ENCODE data around the gene KDM2A. TPM values are rescaled to one million over a fixed set of nuclear protein-coding genes. Genes with fewer than 3 reads are reported as not detected.

The KDM2A gene
- total RNA-seq, 2 donors from 2014 or later, result 27.7 to 37.3 TPM

DNA sequence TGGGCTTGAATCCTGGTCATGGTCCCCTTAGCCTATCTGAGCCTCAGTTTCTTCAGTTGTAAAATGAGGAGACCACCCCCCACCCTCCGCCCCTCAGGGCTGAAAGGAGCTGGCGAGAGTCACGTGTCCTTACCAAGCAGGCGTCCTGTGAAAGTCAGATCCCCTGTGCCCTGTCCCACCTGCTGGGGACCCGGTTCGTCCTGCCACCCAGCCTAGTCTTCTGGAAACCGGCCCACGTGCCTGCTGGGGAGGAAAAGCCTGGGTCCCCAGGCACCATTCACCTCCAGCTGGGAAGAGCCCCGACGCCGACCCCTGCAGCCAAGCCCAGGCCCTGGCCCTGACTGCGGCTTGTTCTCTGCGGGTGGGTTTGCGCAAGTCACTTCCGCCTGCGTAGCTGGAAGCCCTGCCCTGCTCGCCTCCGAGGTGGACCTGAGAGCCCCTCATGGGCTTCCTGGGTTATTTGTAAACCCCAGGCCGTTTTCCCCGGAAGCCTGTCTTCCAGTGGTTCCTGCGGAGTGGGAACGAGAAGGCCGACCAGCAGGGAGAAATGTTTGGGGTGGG lies 183.6 kb downstream of the KDM2A start:
- H3K36me3 ChIP-seq, result peaks cover 32% of the 10 kb centered on the region

DNA sequence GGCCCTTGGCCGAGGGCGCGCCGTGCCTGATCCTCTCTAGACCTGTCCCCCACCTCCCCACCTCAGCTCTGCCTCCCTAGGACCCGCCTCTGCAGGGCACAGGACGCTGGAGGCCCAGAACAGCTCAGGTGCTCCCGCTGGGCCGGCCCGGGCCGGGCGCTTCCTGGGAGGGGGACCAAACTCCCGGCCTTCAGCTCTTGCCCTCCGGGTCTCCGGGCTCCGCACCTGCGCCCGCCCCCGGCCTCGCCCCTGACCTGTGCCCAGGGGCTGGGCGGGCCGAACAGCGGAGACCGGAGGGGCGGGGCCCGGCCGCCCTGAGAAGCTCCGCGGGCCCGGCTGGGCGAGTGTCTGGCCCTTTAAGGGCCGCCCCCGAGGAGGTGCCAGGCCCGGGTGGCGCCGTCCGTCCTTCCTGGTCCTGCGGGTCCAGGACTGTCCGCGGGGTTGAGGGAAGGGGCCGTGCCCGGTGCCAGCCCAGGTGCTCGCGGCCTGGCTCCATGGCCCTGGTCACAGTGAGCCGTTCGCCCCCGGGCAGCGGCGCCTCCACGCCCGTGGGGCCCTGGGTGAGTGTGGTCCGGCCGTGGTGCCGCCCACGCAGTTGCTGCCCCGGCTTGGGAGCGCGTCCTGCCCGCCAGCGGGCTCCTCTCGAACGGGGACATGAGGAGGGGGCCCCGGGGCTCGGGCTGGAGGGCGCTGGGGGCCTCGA lies 184.2 kb downstream of the KDM2A start, which contains the start of gene SSH3:
TSS of gene SSH3 (plus strand) at position 399 of the 703 bp plus-strand sequence. CDS start at position 495, 96 bp downstream.
- Histone ChIP-seq H3K27me3 (no peaks in the 10 kb centered on the region), H3K9me3 (no peaks in the 10 kb centered on the region), H3K36me3 (peaks cover 32% of the 10 kb centered on the region)

More for the DNA sequence above, 183.6 kb downstream of the KDM2A start:
- TF ChIP-seq, protein P1, sequence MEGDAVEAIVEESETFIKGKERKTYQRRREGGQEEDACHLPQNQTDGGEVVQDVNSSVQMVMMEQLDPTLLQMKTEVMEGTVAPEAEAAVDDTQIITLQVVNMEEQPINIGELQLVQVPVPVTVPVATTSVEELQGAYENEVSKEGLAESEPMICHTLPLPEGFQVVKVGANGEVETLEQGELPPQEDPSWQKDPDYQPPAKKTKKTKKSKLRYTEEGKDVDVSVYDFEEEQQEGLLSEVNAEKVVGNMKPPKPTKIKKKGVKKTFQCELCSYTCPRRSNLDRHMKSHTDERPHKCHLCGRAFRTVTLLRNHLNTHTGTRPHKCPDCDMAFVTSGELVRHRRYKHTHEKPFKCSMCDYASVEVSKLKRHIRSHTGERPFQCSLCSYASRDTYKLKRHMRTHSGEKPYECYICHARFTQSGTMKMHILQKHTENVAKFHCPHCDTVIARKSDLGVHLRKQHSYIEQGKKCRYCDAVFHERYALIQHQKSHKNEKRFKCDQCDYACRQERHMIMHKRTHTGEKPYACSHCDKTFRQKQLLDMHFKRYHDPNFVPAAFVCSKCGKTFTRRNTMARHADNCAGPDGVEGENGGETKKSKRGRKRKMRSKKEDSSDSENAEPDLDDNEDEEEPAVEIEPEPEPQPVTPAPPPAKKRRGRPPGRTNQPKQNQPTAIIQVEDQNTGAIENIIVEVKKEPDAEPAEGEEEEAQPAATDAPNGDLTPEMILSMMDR (IDR thresholded peaks at IDR 0.05), result no peak
- Histone ChIP-seq H3K9me3 (no peaks in the 10 kb centered on the region), H3K4me3 (peak overlapping the region; percentile 74 to 94), H3K27ac (peak overlapping the region; percentile 81 to 82), H3K4me1 (peaks cover 0 to 31% of the 10 kb centered on the region in 2 donors), H3K27me3 (no peaks in the 10 kb centered on the region)
- DNase-seq (ENCODE audit: low spot score), result no peak

DNA sequence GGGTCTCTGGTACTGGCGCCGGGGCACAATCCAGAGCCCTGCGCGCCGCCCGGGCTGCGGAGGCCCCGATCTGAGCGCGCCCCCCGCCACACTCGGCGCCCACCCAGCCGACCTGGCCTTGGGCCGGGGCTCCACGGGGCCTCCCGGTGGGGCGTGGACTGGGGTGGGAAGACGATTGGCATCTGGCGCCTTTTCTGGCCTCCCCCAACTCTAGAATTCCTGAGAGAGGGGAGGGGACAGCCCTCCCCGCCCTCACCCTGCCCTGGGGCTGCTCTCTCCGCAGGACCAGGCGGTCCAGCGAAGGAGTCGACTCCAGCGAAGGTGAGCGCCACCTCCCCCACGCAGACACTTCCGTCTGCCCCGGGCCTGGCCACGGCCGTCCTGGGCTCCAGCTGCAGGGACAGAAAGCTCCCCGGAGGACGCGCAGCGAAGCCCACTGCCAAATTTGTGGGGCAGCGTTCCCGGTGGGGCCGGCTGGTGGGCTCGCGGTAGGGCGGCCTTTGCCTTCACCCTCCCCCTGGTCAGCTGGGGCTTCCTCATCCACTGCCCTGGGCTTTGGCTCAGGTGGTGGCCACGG lies 184.9 kb downstream of the KDM2A start:
- TF ChIP-seq, protein P1 (IDR thresholded peaks at IDR 0.05), result no peak
- no peak for DNase-seq (ENCODE audit: low spot score)
- H3K4me3 ChIP-seq, result peak overlapping the region; percentile 74 to 94
- H3K27ac ChIP-seq, result peak overlapping the region; percentile 81 to 82
- peaks cover 0 to 31% of the 10 kb centered on the region in 2 donors for H3K4me1 ChIP-seq
- no peaks in the 10 kb centered on the region for H3K27me3 ChIP-seq
- H3K9me3 ChIP-seq, result no peaks in the 10 kb centered on the region
- peaks cover 28% of the 10 kb centered on the region for H3K36me3 ChIP-seq

More for the DNA sequence above, 184.2 kb downstream of the KDM2A start, which contains the start of gene SSH3:
- TF ChIP-seq, protein P1 (IDR thresholded peaks at IDR 0.05), result no peak
- Histone ChIP-seq H3K4me1 (peaks cover 0 to 31% of the 10 kb centered on the region in 2 donors), H3K27ac (peak within 1 kb of the TSS; percentile 81 to 82), H3K4me3 (peak within 1 kb of the TSS; percentile 74 to 94)
- no peak for DNase-seq (ENCODE audit: low spot score)

DNA sequence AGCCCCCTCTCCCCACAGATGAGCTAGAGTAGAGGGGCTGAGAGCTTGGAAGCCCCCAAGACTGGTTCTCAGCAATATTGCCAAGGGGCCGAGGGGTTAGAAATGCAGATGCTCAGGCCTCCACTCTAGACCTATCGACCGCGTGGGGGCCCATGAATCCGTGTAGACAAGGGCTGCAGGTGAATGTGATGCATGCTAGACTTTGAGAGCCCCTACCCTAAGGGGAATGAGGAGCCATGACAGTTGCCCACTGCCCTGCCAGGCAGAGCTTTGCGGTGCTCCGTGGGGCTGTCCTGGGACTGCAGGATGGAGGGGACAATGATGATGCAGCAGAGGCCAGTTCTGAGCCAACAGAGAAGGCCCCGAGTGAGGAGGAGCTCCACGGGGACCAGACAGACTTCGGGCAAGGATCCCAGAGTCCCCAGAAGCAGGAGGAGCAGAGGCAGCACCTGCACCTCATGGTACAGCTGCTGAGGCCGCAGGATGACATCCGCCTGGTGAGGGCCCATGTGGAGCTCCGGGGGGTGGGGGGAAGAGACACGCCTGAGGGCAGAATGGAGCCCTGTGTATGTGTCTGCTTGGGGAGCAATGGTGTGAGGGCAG lies 185.5 kb downstream of the KDM2A start:
- Histone ChIP-seq H3K36me3 (peaks cover 28% of the 10 kb centered on the region), H3K4me1 (peaks cover 0 to 31% of the 10 kb centered on the region in 2 donors), H3K4me3 (peak overlapping the region; percentile 74 to 94), H3K27ac (peak overlapping the region in 1 of 2 donors; percentile 82), H3K9me3 (no peaks in the 10 kb centered on the region), H3K27me3 (no peaks in the 10 kb centered on the region)
- TF ChIP-seq, protein P1 (IDR thresholded peaks at IDR 0.05), result no peak
- DNase-seq (ENCODE audit: low spot score), result no peak

DNA sequence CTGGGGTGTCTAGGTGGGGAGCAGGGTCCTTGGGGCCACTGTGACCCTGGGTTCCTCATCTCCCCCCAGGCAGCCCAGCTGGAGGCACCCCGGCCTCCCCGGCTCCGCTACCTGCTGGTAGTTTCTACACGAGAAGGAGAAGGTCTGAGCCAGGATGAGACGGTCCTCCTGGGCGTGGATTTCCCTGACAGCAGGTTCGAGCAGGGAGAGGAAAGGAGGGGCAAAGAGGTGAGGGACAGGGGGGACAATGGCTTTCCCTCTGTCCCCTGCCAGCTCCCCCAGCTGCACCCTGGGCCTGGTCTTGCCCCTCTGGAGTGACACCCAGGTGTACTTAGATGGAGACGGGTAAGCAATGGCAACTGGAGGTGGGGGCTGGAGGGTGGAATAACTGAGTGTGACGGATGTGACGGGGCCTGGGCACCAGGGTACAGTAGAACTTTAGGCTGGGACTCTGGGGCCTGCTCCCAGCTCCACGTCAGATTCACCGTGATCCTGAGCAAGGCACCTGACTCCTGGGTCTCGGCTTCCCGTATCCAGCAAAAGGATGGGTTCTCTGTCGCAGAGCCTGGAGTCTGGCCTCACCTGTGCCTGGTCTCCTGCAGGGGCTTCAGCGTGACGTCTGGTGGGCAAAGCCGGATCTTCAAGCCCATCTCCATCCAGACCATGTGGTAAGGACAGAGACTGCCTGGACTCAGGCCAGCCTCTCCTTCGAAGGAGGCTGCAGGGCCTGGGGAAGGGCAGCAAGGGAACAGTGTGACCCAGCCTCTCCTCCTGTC lies 187.9 kb downstream of the KDM2A start:
- DNase-seq (ENCODE audit: low spot score), result no peak
- no peak overlapping the region for H3K4me3 ChIP-seq
- peaks cover 0 to 26% of the 10 kb centered on the region in 2 donors for H3K4me1 ChIP-seq
- H3K9me3 ChIP-seq, result no peaks in the 10 kb centered on the region
- peaks cover 9% of the 10 kb centered on the region for H3K36me3 ChIP-seq
- TF ChIP-seq, protein P1 (IDR thresholded peaks at IDR 0.05), result no peak
- no peak overlapping the region for H3K27ac ChIP-seq
- no peaks in the 10 kb centered on the region for H3K27me3 ChIP-seq

Measured in right atrium auricular region (tissue), 2 donors.